Ramos (cell line): ENCODE data around the gene PSME3IP1.

Experiments
- in situ Hi-C: fragments of 300-500 bp; cut with MboI; formaldehyde crosslinking; loops from one replicate; pipeline ENCODE4 v1.14.3; 2022; ENCODE audit warnings: low sequenced_read_pairs; ENCODE audit not compliant: unreplicated experiment

Gene PSME3IP1

GRCh38 chr16:57175896-57176295 is 9.9 kb downstream of the PSME3IP1 start:
- in situ Hi-C loops = no loop called here

- in situ Hi-C loops = no loop called here
Observed at GRCh38 chr16:57172721-57173290, 13.0 kb downstream of the PSME3IP1 start.

GRCh38 chr16:57169327-57169726 is 16.5 kb downstream of the PSME3IP1 start:
- in situ Hi-C loops = loop anchor here (10.0 kb wide), 2 partner anchors 205 to 305 kb away; partner anchors contain the start of genes CETP and SLC12A3

- in situ Hi-C loops = loop anchor here (10.0 kb wide), 2 partner anchors 203 to 303 kb away; partner anchors contain the start of genes CETP and SLC12A3
Observed at GRCh38 chr16:57167953-57168352, 17.9 kb downstream of the PSME3IP1 start.

DNA sequence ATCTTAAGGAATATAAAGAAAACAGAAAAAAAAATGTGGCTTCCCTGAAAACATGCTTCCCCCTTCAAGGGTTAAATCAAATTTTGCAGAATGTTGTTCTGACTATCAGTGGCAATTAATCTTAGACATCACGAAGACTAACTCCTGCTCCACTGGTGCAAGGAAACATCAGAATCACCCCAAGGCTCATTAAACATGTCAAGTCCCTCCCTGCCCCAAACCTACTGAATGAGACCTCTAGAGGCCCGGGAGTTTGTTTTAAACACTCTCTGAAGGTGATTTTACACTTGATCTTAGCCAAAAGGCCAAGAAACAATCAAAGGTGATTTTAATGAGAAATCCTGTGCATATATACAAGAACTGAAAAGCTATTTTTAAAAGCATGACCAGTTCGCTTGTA is 18.3 kb downstream of the PSME3IP1 start:
- in situ Hi-C loops = loop anchor here (10.0 kb wide), 2 partner anchors 203 to 303 kb away; partner anchors contain the start of genes CETP and SLC12A3

- in situ Hi-C loops = loop anchor here (10.0 kb wide), 2 partner anchors 202 to 302 kb away; partner anchors contain the start of genes CETP and SLC12A3
Observed at GRCh38 chr16:57166951-57167350, 18.9 kb downstream of the PSME3IP1 start.

DNA sequence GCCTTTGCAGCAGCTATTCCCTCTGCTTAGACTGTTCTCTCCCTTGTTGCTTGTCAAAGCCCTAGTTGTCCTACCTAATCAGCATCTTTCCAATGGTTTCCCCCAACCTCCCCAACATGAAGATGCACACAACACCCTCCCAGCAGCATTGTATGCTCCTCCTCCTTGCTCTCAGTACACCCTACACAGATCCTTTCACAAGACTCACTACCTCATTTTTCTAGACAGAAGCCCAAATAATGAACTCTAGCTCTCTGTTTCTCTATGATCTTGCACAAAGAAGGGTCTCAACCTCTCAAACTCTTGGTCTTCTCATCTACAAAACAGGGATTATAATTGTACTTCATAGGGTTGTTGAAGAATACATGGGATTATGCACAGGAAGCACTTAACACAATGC is 19.4 kb downstream of the PSME3IP1 start:
- in situ Hi-C loops = loop anchor here (10.0 kb wide), 2 partner anchors 202 to 302 kb away; partner anchors contain the start of genes CETP and SLC12A3

DNA sequence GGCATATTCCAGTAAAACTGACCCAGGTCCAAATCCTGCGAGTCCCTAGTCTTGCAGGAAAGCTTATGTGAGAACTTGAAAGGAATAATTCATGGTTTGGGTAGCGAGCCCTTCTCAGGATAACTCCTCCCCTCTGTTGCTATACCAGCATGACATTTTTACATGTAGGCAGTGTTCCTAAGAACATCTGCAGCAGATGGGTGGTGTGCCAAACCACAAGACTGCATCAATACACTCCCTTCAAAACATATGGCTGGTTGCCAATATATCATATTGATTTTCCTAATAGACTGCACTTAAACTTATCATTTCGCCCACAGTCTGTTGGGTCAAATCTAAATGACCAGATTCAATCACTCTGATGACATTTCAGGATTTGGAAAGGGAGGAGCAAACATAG is 19.9 kb downstream of the PSME3IP1 start:
- in situ Hi-C loops = loop anchor here (10.0 kb wide), 2 partner anchors 201 to 301 kb away; partner anchors contain the start of genes CETP and SLC12A3

- in situ Hi-C loops = loop anchor here (10.0 kb wide), 2 partner anchors 201 to 301 kb away; partner anchors contain the start of genes CETP and SLC12A3
Observed at GRCh38 chr16:57165483-57165882, 20.4 kb downstream of the PSME3IP1 start.

DNA sequence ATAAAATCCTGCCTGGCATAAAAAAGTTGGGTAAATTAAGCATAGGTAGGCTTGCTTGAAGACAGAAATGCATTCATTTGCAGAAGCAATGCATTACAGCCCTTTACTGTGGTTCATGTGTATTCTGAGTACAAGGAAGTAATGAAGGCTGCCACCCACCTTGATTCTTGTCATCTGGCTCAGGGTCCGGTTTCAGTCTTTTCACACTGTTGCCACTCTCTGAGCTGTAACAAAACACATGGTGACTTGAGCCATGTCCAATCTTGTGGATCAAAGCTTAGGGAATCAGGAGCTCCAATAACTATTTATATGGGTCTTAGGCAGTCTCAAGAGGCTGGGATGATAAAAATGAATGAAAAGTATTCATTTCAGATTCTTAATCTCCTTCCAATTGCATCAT is 22.0 kb downstream of the PSME3IP1 start:
- in situ Hi-C loops = loop anchor here (5.0 to 10.0 kb wide), 3 partner anchors 82 to 299 kb away; partner anchors contain the start of genes CETP and SLC12A3

DNA sequence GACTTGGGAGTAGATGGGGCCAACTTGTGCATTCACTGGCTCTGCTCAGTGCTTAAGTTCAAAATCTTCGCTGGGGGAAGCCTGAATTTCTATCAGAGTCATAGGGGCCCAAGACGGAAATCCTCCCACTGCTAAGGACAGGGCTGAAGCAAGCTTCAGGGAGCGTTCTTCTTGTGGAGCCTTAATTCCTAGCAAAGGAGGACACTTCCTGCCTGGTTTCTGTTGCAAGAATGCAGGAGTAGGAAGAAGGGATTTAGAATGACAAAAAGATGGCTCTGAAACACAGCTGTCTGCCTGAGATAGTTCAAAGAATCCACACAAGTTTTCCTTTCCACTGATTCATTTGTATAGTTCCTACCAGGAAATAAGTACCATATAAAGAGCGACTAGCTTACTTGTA is 26.4 kb downstream of the PSME3IP1 start:
- in situ Hi-C loops = no loop called here

- in situ Hi-C loops = no loop called here
Observed at GRCh38 chr16:57157533-57157932, 28.3 kb downstream of the PSME3IP1 start.

- in situ Hi-C loops = no loop called here
Observed at GRCh38 chr16:57156351-57156703, 29.5 kb downstream of the PSME3IP1 start.

DNA sequence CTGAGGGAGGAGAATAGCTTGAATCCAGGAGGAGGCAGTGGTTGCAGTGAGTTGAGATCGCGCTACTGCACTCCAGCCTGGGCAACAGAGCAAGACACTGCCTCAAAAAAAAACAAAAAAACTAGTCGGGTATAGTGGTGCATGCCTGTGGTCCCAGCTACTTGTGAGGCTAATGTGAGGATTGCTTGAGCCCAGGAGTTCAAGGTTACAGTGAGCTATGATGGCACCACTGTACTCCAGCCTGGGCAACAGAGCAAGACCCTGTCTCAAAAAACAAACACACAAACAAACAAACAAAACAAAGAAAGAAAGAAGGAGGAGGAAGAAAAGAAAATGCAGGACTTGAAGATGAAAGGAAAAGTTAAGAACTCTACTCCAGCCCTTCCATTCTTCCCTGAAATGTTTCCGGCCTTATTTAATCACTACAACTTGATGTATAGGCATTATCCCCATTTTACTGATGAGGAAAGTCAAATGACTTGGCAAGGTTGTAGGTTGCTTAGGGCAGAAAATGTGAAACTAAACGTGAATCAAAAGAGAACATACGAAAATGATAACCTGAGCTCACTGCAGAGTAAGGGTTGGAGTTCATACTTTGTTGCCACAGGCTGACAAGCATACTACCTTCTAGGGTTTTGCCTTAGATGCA is 30.0 kb downstream of the PSME3IP1 start:
- in situ Hi-C loops = no loop called here

DNA sequence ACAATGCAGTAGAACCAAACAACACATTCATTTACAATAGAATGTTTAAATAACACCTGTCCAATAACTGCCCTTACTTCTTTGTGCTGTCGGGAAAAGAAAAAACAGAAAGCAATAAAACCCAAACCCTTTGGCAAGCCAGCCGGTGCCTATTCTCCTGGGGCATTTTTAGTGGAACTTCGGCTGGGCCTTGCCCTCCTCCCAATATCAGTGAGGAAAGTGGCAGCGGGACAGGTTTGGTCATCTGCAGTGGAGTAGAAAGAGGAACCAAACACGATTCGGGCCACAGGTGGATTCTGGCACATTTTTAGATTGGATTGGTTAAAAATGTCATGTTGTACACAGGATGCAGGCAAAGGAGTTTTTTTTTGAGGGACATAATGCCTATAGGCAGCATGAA is 32.0 kb downstream of the PSME3IP1 start:
- in situ Hi-C loops = no loop called here

DNA sequence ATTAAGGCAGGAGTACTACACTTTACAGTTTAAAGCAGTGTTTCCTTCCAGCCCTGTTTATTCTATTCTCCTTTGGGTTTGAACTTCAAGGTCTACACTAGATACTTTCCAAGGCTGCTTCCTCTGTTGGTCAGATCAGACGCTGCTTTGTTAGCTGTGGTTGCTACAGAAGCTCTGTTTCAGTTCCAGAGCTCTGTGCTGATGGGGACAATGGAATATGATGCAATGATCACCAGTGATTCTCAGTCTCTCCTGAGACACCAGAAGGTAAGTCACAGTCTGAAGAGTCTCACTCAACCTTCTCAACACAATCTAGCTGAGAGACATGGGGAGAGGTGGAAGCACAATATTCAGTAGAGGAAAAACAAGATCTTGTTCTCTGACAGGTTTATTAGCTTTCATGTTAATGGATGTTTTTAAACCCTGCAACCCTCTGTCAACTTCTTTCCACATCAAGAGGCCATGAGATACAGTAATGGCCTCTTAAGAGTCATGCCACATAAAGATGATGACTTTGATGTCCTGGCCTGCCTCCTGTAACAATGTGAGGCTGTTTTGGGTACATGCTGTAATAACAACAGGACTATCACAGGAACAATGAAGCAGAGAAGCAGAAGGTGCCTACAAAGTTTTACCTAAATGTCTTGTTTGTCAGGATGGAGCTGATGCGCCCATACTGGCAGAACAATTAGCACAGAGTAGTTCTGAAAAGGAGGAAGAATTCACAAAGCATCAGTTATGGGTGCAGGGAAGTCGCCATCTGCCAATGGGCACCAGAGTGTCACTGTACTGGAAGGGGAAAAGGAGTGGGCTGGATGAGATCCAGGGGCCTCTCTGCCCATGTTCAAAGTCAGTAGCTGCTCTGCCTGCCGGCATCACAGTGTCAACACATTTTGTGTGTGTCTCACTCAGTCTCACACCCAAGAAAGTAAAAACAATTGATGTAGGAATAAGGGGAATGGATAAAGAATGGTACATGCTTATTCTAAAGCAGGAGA is 33.4 kb downstream of the PSME3IP1 start:
- in situ Hi-C loops = no loop called here

DNA sequence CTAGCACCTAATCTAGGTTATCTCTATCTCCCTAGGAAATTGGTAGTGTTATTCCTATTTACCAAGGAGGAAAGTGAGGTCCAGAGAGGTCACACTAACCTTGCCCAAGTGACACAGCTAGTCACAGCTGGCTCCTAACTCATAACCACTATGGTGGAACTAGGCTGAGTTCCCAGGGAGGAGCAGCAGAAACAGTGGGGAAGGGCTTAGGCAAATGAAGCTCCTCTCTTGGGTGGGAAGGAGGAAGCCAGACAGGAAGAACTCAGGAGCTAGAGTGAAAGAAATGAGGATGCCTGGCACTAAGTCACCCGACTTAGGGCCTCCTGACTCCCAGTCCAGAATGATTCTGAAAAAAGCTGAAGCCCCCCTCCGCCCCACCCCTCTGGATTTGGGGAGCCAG is 34.5 kb downstream of the PSME3IP1 start:
- in situ Hi-C loops = no loop called here

GRCh38 chr16:57150682-57151330 is 35.0 kb downstream of the PSME3IP1 start:
- in situ Hi-C loops = no loop called here

DNA sequence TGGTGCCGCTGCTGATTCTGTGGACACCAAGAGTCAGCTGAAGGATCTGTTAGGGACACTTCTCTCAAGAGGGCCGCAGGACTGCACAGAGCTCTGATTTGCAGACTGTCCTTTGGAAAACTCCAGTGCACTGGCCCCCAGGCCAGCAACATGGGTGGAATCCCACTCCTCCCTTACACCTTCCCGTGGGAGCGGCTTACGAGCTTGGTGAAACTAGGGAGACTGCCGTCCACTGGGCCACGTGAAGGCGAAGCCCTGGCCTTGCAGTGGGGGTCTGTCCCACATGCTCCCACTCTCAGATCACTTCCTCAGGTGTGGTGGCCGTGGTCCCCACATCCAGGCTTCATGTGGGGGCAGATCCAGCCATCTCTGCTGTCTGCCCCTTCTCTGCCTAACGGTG is 36.4 kb downstream of the PSME3IP1 start:
- in situ Hi-C loops = no loop called here

DNA sequence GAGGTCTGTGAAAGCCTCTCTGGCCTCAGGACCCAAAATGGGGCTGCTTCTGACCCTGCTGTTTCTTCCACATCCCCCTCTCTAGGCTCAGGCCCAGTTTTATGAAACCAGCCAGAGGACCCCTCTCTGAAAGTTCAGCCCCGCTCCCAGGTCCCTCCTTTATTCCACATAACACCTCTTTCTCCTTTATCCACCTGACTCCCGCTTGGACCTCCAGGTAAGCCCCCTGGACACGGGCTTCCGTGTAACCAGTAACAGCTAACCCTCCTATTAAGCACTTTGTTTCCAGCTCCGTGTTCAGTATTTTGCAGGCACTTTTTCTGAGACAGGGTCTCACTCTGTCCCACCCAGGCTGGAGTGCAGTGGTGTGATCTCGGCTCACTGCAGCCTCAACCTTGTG is 37.4 kb downstream of the PSME3IP1 start:
- in situ Hi-C loops = no loop called here
